HG02623 (cell line): ENCODE measurements around the gene PDZD2.
"Not testable (repeated sequence)": the region's sequence is repeated elsewhere in the genome, so short reads cannot be mapped to it uniquely, and the experiment has no call there.

Experiments
- ATAC-seq: cut with Tn5 transposase; IDR thresholded peaks from one replicate; pipeline ENCODE4 v1.9.1; 2021; ENCODE audit warnings: moderate library complexity; ENCODE audit not compliant: unreplicated experiment

PDZD2 gene

GRCh38 chr5:31731710-31732301 lies 92.9 kb downstream of the PDZD2 start:
- no peak for ATAC-seq

- ATAC-seq: not testable (repeated sequence)
Observed at GRCh38 chr5:31732821-31733220, 93.9 kb downstream of the PDZD2 start.

DNA sequence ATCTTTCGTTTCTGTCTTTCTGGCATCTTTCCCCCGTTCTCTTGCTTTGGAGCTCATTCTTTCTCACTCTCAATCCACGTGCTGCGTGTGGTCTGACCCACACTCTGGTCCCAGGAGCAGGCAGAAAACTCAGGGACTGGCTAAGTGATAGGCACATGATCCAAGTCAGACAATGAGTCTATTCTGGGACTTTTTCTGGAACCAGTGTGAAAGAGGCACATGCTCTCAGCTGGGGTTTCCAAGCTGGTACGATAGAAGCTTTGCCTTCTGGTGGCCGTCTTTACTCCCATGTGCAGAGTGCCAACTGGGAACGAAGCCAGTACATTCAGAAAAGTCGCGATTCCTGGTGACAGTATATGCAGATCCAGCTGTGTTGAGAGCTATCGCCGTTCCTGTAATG lies 94.4 kb downstream of the PDZD2 start:
- ATAC-seq: no peak

DNA sequence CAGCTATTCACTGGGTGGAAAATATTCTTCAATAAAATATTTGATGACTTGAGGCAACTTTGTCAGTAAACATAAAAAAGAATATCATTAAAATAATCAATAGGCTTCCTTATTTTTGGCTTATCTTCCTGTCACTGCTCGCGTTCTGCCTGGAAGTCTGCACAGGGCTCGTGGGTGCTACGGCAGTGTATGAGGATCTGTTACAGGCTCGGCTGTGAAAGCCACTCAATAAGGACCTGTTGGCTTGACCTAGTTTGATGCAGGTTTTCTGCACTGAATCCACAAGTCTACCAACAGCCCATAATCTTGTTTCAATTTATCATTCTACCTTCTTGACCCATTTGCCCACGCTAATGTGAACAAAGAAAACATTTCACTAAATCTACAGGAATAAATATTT lies 97.2 kb downstream of the PDZD2 start:
- ATAC-seq: no peak

GRCh38 chr5:31738199-31738598 lies 99.3 kb downstream of the PDZD2 start:
- ATAC-seq: no peak

- no peak for ATAC-seq
Observed at GRCh38 chr5:31741496-31741895, 102.6 kb downstream of the PDZD2 start.

- no peak for ATAC-seq
Observed at GRCh38 chr5:31743678-31744077, 104.7 kb downstream of the PDZD2 start.

GRCh38 chr5:31748458-31749172 lies 109.7 kb downstream of the PDZD2 start:
- ATAC-seq: no peak

DNA sequence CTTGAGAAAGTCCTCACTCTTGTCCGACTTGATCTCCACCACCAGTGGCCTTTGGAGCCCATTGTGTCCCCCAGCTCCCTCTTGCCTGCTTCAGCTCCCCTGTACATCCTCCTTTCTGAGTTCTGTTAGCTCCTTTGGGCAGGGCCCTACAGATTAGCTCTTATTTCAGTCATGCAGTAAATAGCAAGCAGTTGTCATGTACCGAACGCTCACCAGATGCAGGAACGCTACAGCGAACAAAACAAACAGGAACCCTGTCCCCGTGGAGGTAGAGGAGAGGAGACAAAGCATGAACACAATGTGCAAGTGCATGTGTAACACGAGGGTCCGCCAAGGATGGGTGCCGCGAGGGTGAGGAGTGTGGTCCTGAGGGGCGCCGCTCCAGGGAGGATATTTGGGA lies 111.3 kb downstream of the PDZD2 start:
- ATAC-seq: no peak

- ATAC-seq: no peak
Observed at GRCh38 chr5:31751610-31752009, 112.7 kb downstream of the PDZD2 start.

DNA sequence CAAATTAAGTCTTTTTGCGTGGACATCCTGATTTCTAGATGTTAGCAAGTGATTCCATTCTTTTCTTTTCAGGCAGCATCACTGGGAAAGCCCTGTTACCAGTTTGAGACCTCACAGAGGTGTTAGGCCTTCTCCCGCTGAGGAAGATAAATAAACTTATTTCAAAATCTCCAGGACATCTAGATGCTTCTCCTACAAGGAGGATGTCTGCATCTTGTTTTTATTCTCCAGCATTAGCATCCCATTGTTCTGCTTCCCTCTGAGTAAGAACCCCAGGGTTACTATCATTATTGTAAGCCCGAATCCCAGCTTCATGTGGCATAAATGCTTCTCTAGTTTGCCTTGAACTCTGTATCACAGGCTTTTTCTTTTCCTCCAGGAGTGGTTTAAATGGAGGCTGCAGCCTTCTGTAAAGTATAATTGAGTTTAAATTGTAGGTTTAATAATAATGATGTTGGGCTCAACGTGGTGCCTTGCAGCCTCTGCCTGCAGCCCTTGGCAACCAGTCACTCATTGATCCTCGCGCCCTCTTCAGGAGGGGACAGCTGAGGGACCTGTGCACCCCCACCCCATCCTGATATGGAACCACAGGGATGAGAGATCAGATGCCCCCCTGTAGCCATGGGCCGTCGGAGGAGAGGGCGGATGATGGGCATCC lies 114.9 kb downstream of the PDZD2 start:
- no peak for ATAC-seq

- ATAC-seq: no peak
Observed at GRCh38 chr5:31754358-31754704, 115.4 kb downstream of the PDZD2 start.

- ATAC-seq: no peak
Observed at GRCh38 chr5:31754741-31755675, 116.1 kb downstream of the PDZD2 start.

GRCh38 chr5:31755676-31756230 lies 116.8 kb downstream of the PDZD2 start:
- no peak for ATAC-seq

DNA sequence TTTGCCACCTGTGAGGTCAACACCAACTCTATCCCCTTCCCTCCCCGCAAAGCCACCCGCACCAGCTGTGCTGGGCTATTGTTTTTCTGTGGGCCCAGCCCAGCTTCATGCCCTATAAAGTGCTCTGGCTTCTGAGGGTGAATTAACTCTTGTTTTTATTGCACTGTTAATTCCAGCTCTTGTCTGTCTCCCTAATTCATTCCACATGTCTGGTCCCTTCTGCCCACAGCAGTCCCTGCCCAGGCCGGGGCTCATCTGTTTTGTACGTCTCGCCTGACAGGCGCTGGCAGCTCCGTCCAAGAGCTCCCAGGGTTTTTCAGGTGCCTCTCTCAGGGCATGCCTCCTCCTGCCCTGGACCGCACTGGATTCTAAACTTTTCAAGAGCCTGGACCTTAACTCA lies 118.9 kb downstream of the PDZD2 start:
- ATAC-seq: no peak

DNA sequence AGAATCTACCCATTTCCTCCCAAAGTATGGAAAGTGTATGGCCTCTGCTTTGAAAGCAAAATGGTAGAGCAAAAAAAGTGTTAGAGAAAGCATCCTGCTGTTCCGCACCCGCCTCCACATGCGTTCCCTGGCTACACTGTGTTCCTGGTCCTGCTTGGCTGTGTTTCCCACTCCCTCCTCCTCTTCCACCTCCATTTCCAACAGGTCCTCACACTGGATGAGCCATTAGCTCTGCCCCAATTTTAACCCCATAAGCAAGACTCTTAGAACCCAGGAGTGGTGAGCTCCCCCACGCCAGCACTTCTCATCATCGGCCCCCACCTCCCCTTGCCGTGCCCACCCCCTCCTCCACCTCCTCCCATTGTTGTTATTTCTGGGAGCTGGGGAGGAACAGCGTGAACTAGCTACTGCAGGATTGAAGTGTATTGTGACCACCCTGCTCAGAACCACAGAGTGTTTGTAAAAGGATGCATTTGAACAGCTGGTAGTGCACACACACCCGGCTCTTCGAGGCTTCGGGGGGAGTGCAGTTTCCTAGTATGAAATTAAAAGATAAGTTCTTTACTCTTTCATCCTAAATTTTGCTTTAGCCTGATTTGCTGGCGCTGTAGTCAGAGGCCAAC lies 120.0 kb downstream of the PDZD2 start:
- no peak for ATAC-seq

GRCh38 chr5:31759925-31760324 lies 121.0 kb downstream of the PDZD2 start:
- no peak for ATAC-seq

DNA sequence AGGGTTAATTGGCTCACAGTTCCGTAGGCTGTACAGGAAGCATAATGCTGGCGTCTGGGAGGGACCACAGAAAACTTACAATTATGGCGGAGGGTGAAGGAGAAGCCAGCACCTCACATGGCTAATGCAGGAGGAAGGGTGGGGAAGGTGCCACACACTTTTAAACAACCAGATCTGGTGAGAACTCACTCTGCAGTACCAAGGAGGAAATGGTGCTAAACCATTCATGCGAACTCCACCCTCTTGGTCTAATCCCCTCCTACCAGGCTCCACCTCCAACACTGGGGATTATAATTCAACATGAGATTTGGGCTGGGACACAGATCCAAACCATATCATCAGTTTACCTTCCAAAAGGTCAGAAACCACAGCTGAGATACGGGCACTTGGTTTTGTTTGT lies 122.9 kb downstream of the PDZD2 start:
- ATAC-seq: no peak

DNA sequence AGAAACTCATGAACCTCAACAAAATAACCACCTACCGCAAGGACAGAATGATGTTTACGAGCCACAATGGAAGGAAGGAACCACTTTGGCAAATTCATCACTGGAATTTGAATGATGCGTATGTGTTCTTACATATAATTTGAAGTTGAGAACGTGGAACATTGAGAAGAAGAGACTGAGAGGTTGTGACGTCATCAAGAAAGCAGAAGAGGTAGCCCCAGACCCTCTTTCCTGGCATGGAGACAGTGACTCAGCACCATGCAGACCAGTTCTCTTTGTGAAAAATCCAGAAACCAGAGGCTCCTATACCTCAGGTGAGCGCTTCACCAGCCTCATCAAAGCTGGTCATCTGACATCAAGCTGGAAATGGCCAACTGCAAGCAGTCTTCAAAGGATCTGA lies 124.5 kb downstream of the PDZD2 start:
- no peak for ATAC-seq

DNA sequence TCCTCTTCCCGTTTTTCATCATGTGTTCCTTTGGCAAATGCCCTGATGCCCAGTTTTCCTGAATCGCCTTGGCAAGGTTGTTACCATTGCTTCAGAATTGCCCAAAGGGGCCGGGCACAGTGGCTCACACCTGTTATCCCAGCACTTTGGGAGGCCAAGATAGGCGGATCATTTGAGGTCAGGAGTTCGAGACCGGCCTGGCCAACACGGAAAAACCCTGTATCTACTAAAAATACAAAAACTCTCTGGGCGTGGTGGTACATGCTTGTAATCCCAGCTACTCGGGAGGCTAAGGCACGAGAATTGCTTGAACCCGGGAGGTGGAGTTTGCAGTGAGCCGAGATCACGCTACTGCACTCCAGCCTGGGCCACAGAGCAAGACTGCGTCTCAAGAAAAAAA lies 125.8 kb downstream of the PDZD2 start:
- ATAC-seq: not testable (repeated sequence)
